ENCODE measurements around the gene AKT1S1. TPM values are rescaled to one million over a fixed set of nuclear protein-coding genes. Genes with fewer than 3 reads are reported as not detected.
A peak's percentile ranks its signal among the peaks of the same experiment; 100 is the strongest.

The AKT1S1 gene
- total RNA-seq, 1 donor from 2014 or later, result 48.8 TPM

DNA sequence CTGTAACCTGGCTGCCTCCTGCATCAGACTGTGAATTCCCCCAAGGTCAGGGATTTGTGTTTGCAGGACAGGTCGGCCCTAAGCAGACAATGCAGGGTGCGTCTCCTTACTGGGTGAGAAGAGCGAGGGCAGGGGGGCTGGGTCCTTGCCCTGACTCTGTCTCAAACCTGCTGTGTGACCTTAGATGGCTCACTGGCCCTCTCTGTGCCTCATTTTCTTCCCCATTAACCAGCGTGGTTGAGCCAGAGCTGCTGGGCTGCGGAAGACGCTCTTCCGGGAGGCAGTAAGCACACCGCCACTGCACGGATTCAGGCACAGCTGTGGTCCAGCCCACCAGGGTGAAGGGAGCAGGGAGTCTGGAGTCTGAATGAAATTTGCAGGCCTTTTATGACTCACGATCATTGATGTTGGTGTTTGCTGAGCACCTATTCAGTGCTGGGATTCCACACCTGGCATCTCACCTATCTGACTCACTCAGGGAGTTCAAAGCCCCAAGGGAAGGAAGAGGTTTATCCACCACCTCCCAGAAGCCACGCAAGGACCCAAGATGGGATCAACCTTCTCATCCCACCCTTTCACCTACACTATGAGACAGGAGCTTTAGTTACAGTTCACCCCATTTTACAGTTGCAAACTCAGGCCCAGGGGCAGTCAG, 2.5 kb downstream of the AKT1S1 start:
- Mint-ChIP-seq H3K4me1 (ENCODE audit: low read depth) (peaks cover 18% of the 10 kb centered on the region), H3K27me3 (no peaks in the 10 kb centered on the region), H3K9me3 (ENCODE audit: low read depth) (no peaks in the 10 kb centered on the region), H3K4me3 (ENCODE audit: low read depth) (no peak overlapping the region), H3K27ac (no peak overlapping the region), H3K36me3 (ENCODE audit: insufficient read depth) (peaks cover 6% of the 10 kb centered on the region)
- TF ChIP-seq, protein P1, sequence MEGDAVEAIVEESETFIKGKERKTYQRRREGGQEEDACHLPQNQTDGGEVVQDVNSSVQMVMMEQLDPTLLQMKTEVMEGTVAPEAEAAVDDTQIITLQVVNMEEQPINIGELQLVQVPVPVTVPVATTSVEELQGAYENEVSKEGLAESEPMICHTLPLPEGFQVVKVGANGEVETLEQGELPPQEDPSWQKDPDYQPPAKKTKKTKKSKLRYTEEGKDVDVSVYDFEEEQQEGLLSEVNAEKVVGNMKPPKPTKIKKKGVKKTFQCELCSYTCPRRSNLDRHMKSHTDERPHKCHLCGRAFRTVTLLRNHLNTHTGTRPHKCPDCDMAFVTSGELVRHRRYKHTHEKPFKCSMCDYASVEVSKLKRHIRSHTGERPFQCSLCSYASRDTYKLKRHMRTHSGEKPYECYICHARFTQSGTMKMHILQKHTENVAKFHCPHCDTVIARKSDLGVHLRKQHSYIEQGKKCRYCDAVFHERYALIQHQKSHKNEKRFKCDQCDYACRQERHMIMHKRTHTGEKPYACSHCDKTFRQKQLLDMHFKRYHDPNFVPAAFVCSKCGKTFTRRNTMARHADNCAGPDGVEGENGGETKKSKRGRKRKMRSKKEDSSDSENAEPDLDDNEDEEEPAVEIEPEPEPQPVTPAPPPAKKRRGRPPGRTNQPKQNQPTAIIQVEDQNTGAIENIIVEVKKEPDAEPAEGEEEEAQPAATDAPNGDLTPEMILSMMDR (IDR thresholded peaks at IDR 0.05; ENCODE audit: unreplicated experiment), result no peak
- no peak for DNase-seq (ENCODE audit: low spot score, unreplicated experiment)

DNA sequence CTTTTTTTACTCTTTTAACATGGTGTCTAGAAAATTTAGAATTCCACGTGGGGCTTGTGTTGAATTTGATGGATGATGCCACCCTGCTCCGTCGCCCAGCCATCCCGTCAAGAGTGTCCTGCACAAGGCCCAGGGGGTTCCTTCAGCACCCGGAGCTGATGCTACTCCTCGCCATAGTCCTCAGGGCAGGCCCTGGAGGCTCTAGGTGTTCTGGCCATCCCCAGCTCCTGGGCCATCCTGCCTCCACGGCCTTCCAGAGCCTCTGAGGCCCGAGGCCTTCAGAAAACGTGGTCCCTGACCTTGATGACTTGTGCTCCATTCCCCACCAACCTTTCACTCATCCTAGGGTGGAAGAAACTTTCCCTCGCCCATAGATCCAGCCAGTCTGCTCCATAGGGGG, 3.3 kb downstream of the AKT1S1 start:
- no peak overlapping the region for H3K27ac Mint-ChIP-seq
- H3K4me3 Mint-ChIP-seq (ENCODE audit: low read depth), result no peak overlapping the region
- peaks cover 3% of the 10 kb centered on the region for H3K36me3 Mint-ChIP-seq (ENCODE audit: insufficient read depth)
- H3K9me3 Mint-ChIP-seq (ENCODE audit: low read depth), result no peaks in the 10 kb centered on the region
- H3K4me1 Mint-ChIP-seq (ENCODE audit: low read depth), result peaks cover 17% of the 10 kb centered on the region
- no peaks in the 10 kb centered on the region for H3K27me3 Mint-ChIP-seq
- DNase-seq (ENCODE audit: low spot score, unreplicated experiment), result no peak
- TF ChIP-seq, protein P1 (IDR thresholded peaks at IDR 0.05; ENCODE audit: unreplicated experiment), result no peak

DNA sequence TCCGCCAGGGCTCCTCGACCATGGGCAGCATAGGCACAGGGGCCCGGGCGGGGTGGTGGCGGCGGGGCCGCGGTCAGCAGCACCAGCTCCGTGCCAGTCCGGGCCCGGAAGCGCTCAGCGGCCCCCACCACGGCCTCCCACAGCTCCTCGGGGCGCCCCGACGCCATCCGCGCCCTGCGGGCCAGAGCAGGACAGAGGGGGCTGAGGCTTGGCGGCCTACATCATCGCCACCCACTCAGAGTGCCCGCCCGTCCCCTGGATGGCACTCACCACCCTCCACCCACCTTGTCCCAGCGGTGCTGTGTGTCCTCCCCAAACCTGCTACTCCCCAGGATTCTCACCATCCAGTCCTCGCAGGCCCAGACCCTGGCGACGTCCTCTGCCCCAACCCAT, 4.0 kb downstream of the AKT1S1 start:
- Mint-ChIP-seq H3K27ac (no peak overlapping the region), H3K36me3 (ENCODE audit: insufficient read depth) (peaks cover 3% of the 10 kb centered on the region), H3K4me1 (ENCODE audit: low read depth) (peaks cover 12% of the 10 kb centered on the region), H3K4me3 (ENCODE audit: low read depth) (no peak overlapping the region), H3K9me3 (ENCODE audit: low read depth) (no peaks in the 10 kb centered on the region), H3K27me3 (no peaks in the 10 kb centered on the region)
- TF ChIP-seq, protein P1 (IDR thresholded peaks at IDR 0.05; ENCODE audit: unreplicated experiment), result no peak
- no peak for DNase-seq (ENCODE audit: low spot score, unreplicated experiment)

DNA sequence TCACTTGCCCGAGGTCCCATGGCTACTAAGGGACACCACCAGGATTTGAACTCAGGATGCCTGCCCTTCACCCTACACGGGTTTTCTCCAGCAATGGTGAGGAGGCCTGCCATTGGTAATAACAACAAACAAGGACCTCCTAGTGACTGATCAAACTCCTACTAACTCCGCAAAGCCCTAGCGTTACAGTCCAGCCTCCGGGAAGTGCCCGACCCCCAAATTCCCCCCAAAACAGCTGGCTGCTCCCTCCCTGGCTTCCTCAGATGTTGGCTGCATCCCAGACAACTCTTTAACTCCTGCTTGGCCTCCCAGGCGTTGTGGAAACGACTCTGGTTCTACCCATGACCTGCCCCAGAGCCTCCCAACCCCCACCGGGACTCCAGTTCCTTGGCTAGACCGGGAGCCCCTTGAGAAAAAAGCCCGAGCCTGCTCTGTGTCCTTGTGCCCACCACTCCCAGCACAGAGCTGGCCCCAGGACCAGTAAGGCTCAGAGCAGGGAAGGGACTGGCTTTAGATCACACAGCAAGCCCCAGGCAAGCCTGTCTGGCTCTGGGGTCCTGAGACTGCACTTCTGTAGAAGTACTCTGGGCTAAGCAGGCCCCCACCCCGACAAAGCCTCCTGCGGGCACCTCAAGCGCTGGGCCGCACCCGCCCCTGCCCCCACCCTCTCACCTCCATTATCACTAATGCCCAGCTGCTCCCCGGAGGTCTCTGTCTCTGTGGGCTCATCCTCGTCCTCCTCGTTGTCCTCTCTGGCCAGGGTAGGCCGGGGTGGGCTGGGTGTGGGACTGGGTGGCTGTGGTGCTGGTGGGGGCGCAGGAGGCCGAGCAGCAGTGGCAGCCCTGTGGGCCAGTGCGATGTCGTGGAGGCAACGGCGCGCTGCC, 4.7 kb downstream of the AKT1S1 start:
- H3K27ac Mint-ChIP-seq, result peak overlapping the region; percentile 89
- H3K4me3 Mint-ChIP-seq (ENCODE audit: low read depth), result peak overlapping the region; percentile 37
- H3K4me1 Mint-ChIP-seq (ENCODE audit: low read depth), result peaks cover 11% of the 10 kb centered on the region
- no peak for DNase-seq (ENCODE audit: low spot score, unreplicated experiment)
- TF ChIP-seq, protein P1 (IDR thresholded peaks at IDR 0.05; ENCODE audit: unreplicated experiment), result no peak
- H3K36me3 Mint-ChIP-seq (ENCODE audit: insufficient read depth), result peaks cover 3% of the 10 kb centered on the region
- no peaks in the 10 kb centered on the region for H3K27me3 Mint-ChIP-seq
- no peaks in the 10 kb centered on the region for H3K9me3 Mint-ChIP-seq (ENCODE audit: low read depth)

DNA sequence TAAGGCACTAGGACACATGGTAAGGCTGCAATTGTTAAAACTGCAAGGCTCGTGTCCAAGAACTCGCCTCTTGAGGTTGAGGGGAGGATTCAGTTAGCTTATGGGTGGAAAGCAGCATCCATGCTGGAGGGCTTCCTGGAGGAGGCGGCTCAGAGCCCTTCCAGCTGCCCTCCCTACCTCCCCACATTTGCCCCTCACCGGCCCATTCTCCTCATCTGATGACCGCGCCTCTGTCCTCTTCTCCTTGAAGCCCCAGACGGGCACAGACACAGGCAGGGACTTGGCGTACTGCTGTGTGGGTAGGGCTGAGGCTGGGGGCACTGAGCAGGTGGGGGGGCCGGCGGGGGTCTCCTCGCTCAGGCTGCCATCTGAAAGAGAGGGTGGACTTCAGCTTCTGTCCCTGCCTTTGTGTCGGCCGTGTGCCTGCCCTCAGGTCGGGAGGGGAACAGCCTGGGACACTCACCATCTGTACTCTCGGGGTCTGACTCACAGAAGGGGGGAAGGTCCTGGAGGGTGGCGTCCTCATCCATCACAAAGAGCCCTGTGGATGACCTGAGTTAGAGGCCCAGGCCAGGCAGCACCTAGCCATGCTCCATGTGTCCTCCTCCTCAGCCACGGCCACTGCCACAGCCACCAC, 5.7 kb downstream of the AKT1S1 start:
- no peak for DNase-seq (ENCODE audit: low spot score, unreplicated experiment)
- no peaks in the 10 kb centered on the region for H3K9me3 Mint-ChIP-seq (ENCODE audit: low read depth)
- peak overlapping the region; percentile 89 for H3K27ac Mint-ChIP-seq
- H3K4me1 Mint-ChIP-seq (ENCODE audit: low read depth), result peaks cover 14% of the 10 kb centered on the region
- TF ChIP-seq, protein P1 (IDR thresholded peaks at IDR 0.05; ENCODE audit: unreplicated experiment), result no peak
- peaks cover 5% of the 10 kb centered on the region for H3K36me3 Mint-ChIP-seq (ENCODE audit: insufficient read depth)
- H3K27me3 Mint-ChIP-seq, result no peaks in the 10 kb centered on the region
- peak overlapping the region; percentile 37 for H3K4me3 Mint-ChIP-seq (ENCODE audit: low read depth)

All from progenitor cell of endocrine pancreas (in vitro differentiated cells).